K562 (cell line): ENCODE results near the gene CLDN10. TPM values are rescaled to one million over a fixed set of nuclear protein-coding genes. Genes with fewer than 3 reads are reported as not detected.

ENCODE experiments used
- ATAC-seq: fragments of 200-7000 bp; cut with Tn5 transposase; 3 replicates; pipeline ENCODE4 v1.9.1; 2020; ENCODE audit warnings: moderate library complexity
- BruUV-seq: library from RNA; stranded (reverse); fragments of 400-500 nt; replicated peaks from 2 replicates; lab custom pipeline; 2021; lab: Mats Ljungman, UMichigan
- CTCF ChIA-PET: fragments of 300-600 bp; formaldehyde crosslinking; extraction: SDS; loops from one replicate; lab custom pipeline; 2021; ENCODE audit warnings: low intra/inter-chr PET ratio; lab: Yijun Ruan, JAX
- POLR2A ChIA-PET: fragments of 300-600, 350-650 bp; sonication (Branson Sonifier 250); formaldehyde crosslinking; extraction: SDS; loops from one replicate; lab custom pipeline; 2021; ENCODE audit warnings: antibody characterized with exemption, inconsistent platforms; lab: Yijun Ruan, JAX
- DNase-seq, 4 experiments: peaks; one replicate each; pipeline versions ENCODE4 v3.0.0 to v3.0.0-alpha.2; 2011 to 2018; ENCODE audit warnings: low spot score in 3 of 4, mixed read lengths in 3 of 4; ENCODE audit errors: extremely low read depth in 1 of 4
- FAIRE-seq: peaks from 2 replicates; lab custom pipeline; 2011; peaks lifted over from hg19 to GRCh38; lab: Jason Lieb, UNC
- H2AFZ ChIP-seq: 2 replicates; pipeline ENCODE4 v1.6.0; 2011; ENCODE audit warnings: low read depth, low read length, control low read depth, inconsistent platforms
- H3K27ac ChIP-seq: fragments of 200-600 bp; 3 replicates; pipeline ENCODE4 v1.8.0; 2011; ENCODE audit warnings: low read depth, mild to moderate bottlenecking, control low read depth, inconsistent platforms, low read length, moderate library complexity, mixed read lengths; ENCODE audit errors: extremely low read depth
- H3K27me3 ChIP-seq, 2 experiments: fragments of 300-600 bp in 1 of 2; 2 replicates in 1 of 2; 3 replicates in 1 of 2; pipeline versions ENCODE4 v1.6.0 to v1.8.0; 2011; ENCODE audit warnings: inconsistent platforms in 2 of 2, low read length in 2 of 2, mild to moderate bottlenecking in 1 of 2, mixed read lengths in 1 of 2, moderate library complexity in 1 of 2; ENCODE audit not compliant: control insufficient read depth in 2 of 2, insufficient read depth in 2 of 2
- H3K36me3 ChIP-seq: fragments of 300-600 bp; 3 replicates; pipeline ENCODE4 v1.8.0; 2011; ENCODE audit warnings: mild to moderate bottlenecking, low read length, inconsistent platforms; ENCODE audit not compliant: control insufficient read depth, insufficient read depth
- H3K4me1 ChIP-seq, 2 experiments: fragments of 200-600 bp in 1 of 2; replicated peaks in 1 of 2; 2 replicates in 1 of 2; 3 replicates in 1 of 2; pipeline versions ENCODE4 v1.5.1 to v1.8.0; 2011; ENCODE audit warnings: inconsistent platforms in 2 of 2, low read length in 2 of 2, mild to moderate bottlenecking in 1 of 2, mixed read lengths in 1 of 2, moderate library complexity in 1 of 2; ENCODE audit not compliant: control insufficient read depth in 2 of 2, insufficient read depth in 2 of 2
- H3K4me2 ChIP-seq: 2 replicates; pipeline ENCODE4 v1.6.1; 2011; ENCODE audit warnings: low read length, control low read depth, inconsistent platforms, mixed read lengths; ENCODE audit not compliant: insufficient read depth
- H3K4me3 ChIP-seq: fragments of 200-600 bp; sonication (generic), shearing (Covaris generic); 2 replicates; pipeline ENCODE4 v1.5.1; 2016; ENCODE audit warnings: control low read depth, inconsistent platforms
- H3K79me2 ChIP-seq: fragments of 200-600 bp; 3 replicates; pipeline ENCODE4 v1.8.0; 2011; ENCODE audit warnings: low read length, inconsistent platforms; ENCODE audit not compliant: control insufficient read depth, insufficient read depth
- H3K9ac ChIP-seq, 2 experiments: 2 replicates each; pipeline versions ENCODE4 v1.6.0 to v1.6.1; 2011; ENCODE audit warnings: low read depth in 2 of 2, low read length in 2 of 2, control low read depth in 1 of 2, inconsistent platforms in 1 of 2, mild to moderate bottlenecking in 1 of 2, mixed read lengths in 1 of 2; ENCODE audit not compliant: insufficient read depth in 1 of 2
- H3K9me1 ChIP-seq: one replicate; pipeline ENCODE4 v1.6.0; 2011; ENCODE audit warnings: inconsistent platforms, mild to moderate bottlenecking, low read length, moderate library complexity; ENCODE audit not compliant: control insufficient read depth, insufficient read depth
- H3K9me3 ChIP-seq: replicated peaks from 2 replicates; pipeline ENCODE4 v1.5.1; 2011; ENCODE audit warnings: low read depth, low read length, inconsistent platforms; ENCODE audit not compliant: control insufficient read depth, insufficient read depth
- H4K20me1 ChIP-seq: replicated peaks from 2 replicates; pipeline ENCODE4 v1.6.1; 2011; ENCODE audit warnings: low read length, inconsistent platforms, mixed read lengths; ENCODE audit not compliant: control insufficient read depth, insufficient read depth
- C11orf30 ChIP-seq: fragments of 450-650 bp; IDR thresholded peaks from 2 replicates; pipeline ENCODE4 v1.6.1; 2016; ENCODE audit warnings: low read depth, mild to moderate bottlenecking
- CEBPB ChIP-seq: fragments of 450-650 bp; IDR thresholded peaks from 2 replicates; pipeline ENCODE4 v1.6.1; 2016; ENCODE audit warnings: missing genetic modification characterization, missing compliant biosample characterization
- CEBPG ChIP-seq, 3 experiments: fragments of 200-800 bp in 1 of 3; sonication (Bioruptor generic) in 1 of 3; sonication (generic) in 1 of 3; formaldehyde crosslinking in 1 of 3; IDR thresholded peaks in 2 of 3; conservative IDR thresholded peaks in 1 of 3; 2 replicates each; pipeline versions ENCODE4 v1.6.1 to v1.8.0; 2016 to 2022; ENCODE audit warnings: missing compliant biosample characterization in 2 of 3, missing genetic modification characterization in 2 of 3, mild to moderate bottlenecking in 1 of 3, missing genetic modification reagents in 1 of 3
- DMBX1 ChIP-seq: fragments of 250-450 bp; sonication (Bioruptor Pico); IDR thresholded peaks from 2 replicates; pipeline ENCODE4 v1.8.0; 2022; ENCODE audit warnings: inconsistent platforms, mild to moderate bottlenecking, moderate library complexity, borderline replicate concordance
- MAFF ChIP-seq: IDR thresholded peaks from 2 replicates; pipeline ENCODE4 v1.6.1; 2012; ENCODE audit warnings: low read length, improper control_type of control experiment
- MAFG ChIP-seq: fragments of 450-650 bp; conservative IDR thresholded peaks from 2 replicates; pipeline ENCODE4 v1.6.1; 2016; ENCODE audit warnings: missing genetic modification characterization, missing compliant biosample characterization
- MAFK ChIP-seq: IDR thresholded peaks from 2 replicates; pipeline ENCODE4 v1.6.1; 2011; ENCODE audit warnings: low read length, improper control_type of control experiment
- MCM7 ChIP-seq, 2 experiments: fragments of 450-650 bp; IDR thresholded peaks; 2 replicates each; pipeline ENCODE4 v1.6.1; 2016 to 2018
- NFE2 ChIP-seq: IDR thresholded peaks from 2 replicates; pipeline ENCODE4 v1.6.1; 2014; ENCODE audit warnings: antibody characterized with exemption, low read depth
- NFE2L1 ChIP-seq: fragments of 450-650 bp; IDR thresholded peaks from 2 replicates; pipeline ENCODE4 v1.6.1; 2016; ENCODE audit warnings: missing genetic modification characterization, low read depth, mild to moderate bottlenecking, missing compliant biosample characterization, moderate library complexity, borderline replicate concordance
- TAF9B ChIP-seq: fragments of 450-650 bp; IDR thresholded peaks from 2 replicates; pipeline ENCODE4 v1.6.1; 2018; ENCODE audit warnings: mild to moderate bottlenecking; ENCODE audit not compliant: partially characterized antibody
- YY1 ChIP-seq, 3 experiments: IDR thresholded peaks; 2 replicates each; pipeline ENCODE4 v1.6.1; 2011; ENCODE audit warnings: low read length in 2 of 3, mild to moderate bottlenecking in 2 of 3, moderate library complexity in 2 of 3, borderline replicate concordance in 1 of 3, control low read depth in 1 of 3, low read depth in 1 of 3; ENCODE audit not compliant: insufficient read depth in 3 of 3, insufficient replicate concordance in 2 of 3, control insufficient read depth in 1 of 3, insufficient read length in 1 of 3; ENCODE audit errors: extremely low read depth in 1 of 3
- ZNF175 ChIP-seq: fragments of 200-800 bp; sonication (Bioruptor generic); IDR thresholded peaks from 2 replicates; pipeline ENCODE4 v1.6.1; 2016; ENCODE audit warnings: low read depth, mild to moderate bottlenecking, missing genetic modification characterization, missing compliant biosample characterization
- ZNF316 ChIP-seq: fragments of 450-650 bp; IDR thresholded peaks from 2 replicates; pipeline ENCODE4 v1.6.1; 2016
- ZNF436 ChIP-seq: fragments of 250-450, 450-650 bp; sonication (Bioruptor Pico); formaldehyde crosslinking; IDR thresholded peaks from 2 replicates; pipeline ENCODE4 v1.7.0; 2020; ENCODE audit warnings: mild to moderate bottlenecking
- WGBS: fragments of 100-300 bp; shearing (Covaris generic); methylation state at CpG from one replicate; pipeline ENCODE4 v1.1.6; 2016; ENCODE audit warnings: low coverage, mixed read lengths; ENCODE audit not compliant: insufficient coverage; ENCODE audit errors: missing lambda C conversion rate; 5-methylcytosine and 5-hydroxymethylcytosine counted together
- in situ Hi-C: fragments of 300-500 bp; cut with MboI; formaldehyde crosslinking; loops from 4 replicates; pipeline ENCODE4 v1.15.0; 2018; ENCODE audit warnings: inconsistent platforms, mixed read lengths
- intact Hi-C: fragments of 100-400 bp; cut with micrococcal nuclease; formaldehyde crosslinking; loops from 2 replicates; pipeline ENCODE4 v1.14.2; 2022
- polyA plus RNA-seq, 8 experiments: library from polyadenylated mRNA; depleted of rRNA in 4 of 8; stranded (reverse) in 5 of 8; unstranded in 3 of 8; fragments of >200 nt; fragmentation: Nextera tagmentation in 2 of 8; fragmentation: Illumina TruSeq in 1 of 8; extraction: Ambion mirVana in 2 of 8; extraction: Trizol in 1 of 8; gene quantifications; 2 replicates each; pipeline versions ENCODE4 v1.2.1 to v1.2.3, GENCODE V29; 2011 to 2014; ENCODE audit warnings: inconsistent platforms in 1 of 8, missing spikeins in 1 of 8
- total RNA-seq, 7 experiments: library from RNA; depleted of rRNA in 6 of 7; stranded (reverse); fragments of >200 nt in 6 of 7; fragmentation: Illumina TruSeq in 2 of 7; extraction: Trizol in 2 of 7; gene quantifications; 2 replicates each; pipeline versions ENCODE4 v1.2.1 to v1.2.3, GENCODE V29; 2011 to 2021; ENCODE audit warnings: low replicate concordance in 1 of 7
- TF ChIP-seq, protein P1 (sequence below): fragments of 150-350 bp; conservative IDR thresholded peaks from 2 replicates; pipeline ENCODE4 v1.6.1; 2014; ENCODE audit warnings: low read length

The CLDN10 gene
- total and polyA plus RNA-seq, 9 of the 15 experiments (the other 6 are each of a cell fraction or from before 2014, with no cell fraction given), result not detected

DNA sequence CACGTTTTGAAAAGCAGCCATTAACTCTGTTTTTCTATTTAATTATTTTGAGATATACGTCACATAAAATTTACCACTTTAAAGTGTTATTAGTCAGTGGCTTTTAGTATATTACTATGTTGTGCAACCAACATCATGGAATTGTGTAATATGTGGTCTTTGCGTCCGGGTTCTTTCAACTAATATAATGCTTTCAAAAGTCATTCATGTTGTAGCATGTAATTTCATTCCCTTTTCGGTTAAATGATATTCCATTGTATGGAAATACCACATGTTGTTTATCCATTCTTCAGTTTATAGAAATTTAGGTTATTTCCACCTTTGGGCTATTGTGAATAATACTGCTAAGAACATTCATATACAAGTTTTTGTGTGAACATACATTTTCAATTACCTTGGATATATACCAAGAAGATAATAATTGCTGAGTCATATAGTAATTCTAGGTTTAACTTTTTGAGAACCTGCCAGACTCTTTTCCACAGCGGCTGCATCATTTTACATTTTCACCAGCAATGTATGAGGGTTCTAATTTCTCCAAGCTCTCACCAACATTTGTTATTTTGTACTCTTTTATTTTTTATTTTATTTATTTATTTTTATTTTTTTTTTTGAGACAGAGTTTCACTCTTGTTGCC lies 28.1 kb upstream of the CLDN10 start:
- Histone ChIP-seq H4K20me1 (no peaks in the 10 kb centered on the region), H3K27ac (no peak overlapping the region), H2AFZ (no peak overlapping the region), H3K4me1 (no peaks in the 10 kb centered on the region), H3K27me3 (no peaks in the 10 kb centered on the region; a peak in 1 of 5 replicates), H3K9me3 (no peaks in the 10 kb centered on the region), H3K4me3 (no peak overlapping the region), H3K79me2 (no peaks in the 10 kb centered on the region), H3K9ac (no peak overlapping the region), H3K4me2 (no peak overlapping the region), H3K36me3 (no peaks in the 10 kb centered on the region), H3K9me1 (no peaks in the 10 kb centered on the region)
- FAIRE-seq, result no peak
- CTCF ChIA-PET, result no interaction called here
- WGBS, result 24% methylated on average over 6 of the region's 6 CpGs
- no peak for ATAC-seq
- intact Hi-C loops (no loop called here), in situ Hi-C loops (loop anchor here (25.0 kb wide), 1 partner anchor 1438 kb away; no protein-coding TSS in a partner anchor)
- DNase-seq, result no peak
- POLR2A ChIA-PET, result no interaction called here
- BruUV-seq, result no TSS peak
- TF ChIP-seq ZNF175 (CRISPR knock-in tag) (no peak), C11orf30 (peak; percentile 74; the same call in 1 of the 2 replicates), NFE2 (peak; percentile 46), TAF9B (no peak), ZNF436 (CRISPR knock-in tag) (no peak), ZNF316 (peak; percentile 85), MAFF (peak; percentile 63; the same call in 1 of the 2 replicates), MAFG (tag) (peak; percentile 89), DMBX1 (CRISPR knock-in tag) (no peak), CEBPG (CRISPR knock-in tag; IDR thresholded peaks at IDR 0.05) (no peak), CEBPG (tag; conservative IDR thresholded peaks at IDR 0.05 in 1 of 2, IDR thresholded peaks at IDR 0.05 in 1 of 2) (0 out of 4 replicates have a peak, but pooled peaks of 1 of the 2 experiments have one; percentile 28), YY1 (IDR thresholded peaks at IDR 0.05; ENCODE audit: borderline replicate concordance in 1 of 3, control insufficient read depth in 1 of 3, extremely low read depth in 1 of 3, insufficient read depth in 3 of 3, insufficient read length in 1 of 3, insufficient replicate concordance in 2 of 3, low read depth in 1 of 3, low read length in 2 of 3) (no peak), MAFK (peak; percentile 62; the same call in 1 of the 2 replicates), NFE2L1 (tag) (peak; percentile 57; the same call in 1 of the 2 replicates), CEBPB (tag) (peak; percentile 36; the same call in 1 of the 2 replicates), MCM7 (IDR thresholded peaks at IDR 0.05) (no peak)
- TF ChIP-seq, protein P1, sequence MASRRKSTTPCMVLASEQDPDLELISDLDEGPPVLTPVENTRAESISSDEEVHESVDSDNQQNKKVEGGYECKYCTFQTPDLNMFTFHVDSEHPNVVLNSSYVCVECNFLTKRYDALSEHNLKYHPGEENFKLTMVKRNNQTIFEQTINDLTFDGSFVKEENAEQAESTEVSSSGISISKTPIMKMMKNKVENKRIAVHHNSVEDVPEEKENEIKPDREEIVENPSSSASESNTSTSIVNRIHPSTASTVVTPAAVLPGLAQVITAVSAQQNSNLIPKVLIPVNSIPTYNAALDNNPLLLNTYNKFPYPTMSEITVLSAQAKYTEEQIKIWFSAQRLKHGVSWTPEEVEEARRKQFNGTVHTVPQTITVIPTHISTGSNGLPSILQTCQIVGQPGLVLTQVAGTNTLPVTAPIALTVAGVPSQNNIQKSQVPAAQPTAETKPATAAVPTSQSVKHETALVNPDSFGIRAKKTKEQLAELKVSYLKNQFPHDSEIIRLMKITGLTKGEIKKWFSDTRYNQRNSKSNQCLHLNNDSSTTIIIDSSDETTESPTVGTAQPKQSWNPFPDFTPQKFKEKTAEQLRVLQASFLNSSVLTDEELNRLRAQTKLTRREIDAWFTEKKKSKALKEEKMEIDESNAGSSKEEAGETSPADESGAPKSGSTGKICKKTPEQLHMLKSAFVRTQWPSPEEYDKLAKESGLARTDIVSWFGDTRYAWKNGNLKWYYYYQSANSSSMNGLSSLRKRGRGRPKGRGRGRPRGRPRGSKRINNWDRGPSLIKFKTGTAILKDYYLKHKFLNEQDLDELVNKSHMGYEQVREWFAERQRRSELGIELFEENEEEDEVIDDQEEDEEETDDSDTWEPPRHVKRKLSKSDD, result no peak
